Nephron (organoid): ENCODE measurements around the gene AP2M1.

Source experiments
- H3K27ac Mint-ChIP-seq, 3 experiments: 2 replicates each; pipeline ENCODE4 v1.8.0; 2020; ENCODE audit warnings: mixed read lengths in 3 of 3, mild to moderate bottlenecking in 2 of 3, moderate library complexity in 1 of 3
- H3K27me3 Mint-ChIP-seq: 2 replicates; pipeline ENCODE4 v1.8.0; 2021; ENCODE audit warnings: low read depth, mild to moderate bottlenecking, moderate library complexity, mixed read lengths
- H3K36me3 Mint-ChIP-seq: 2 replicates; pipeline ENCODE4 v1.8.0; 2020; ENCODE audit warnings: low read depth, mixed read lengths
- H3K4me1 Mint-ChIP-seq: 2 replicates; pipeline ENCODE4 v1.8.0; 2020; ENCODE audit warnings: mixed read lengths
- H3K4me3 Mint-ChIP-seq, 3 experiments: 2 replicates each; pipeline ENCODE4 v1.8.0; 2020; ENCODE audit warnings: mild to moderate bottlenecking in 3 of 3, mixed read lengths in 3 of 3, moderate library complexity in 2 of 3
- H3K9me3 Mint-ChIP-seq: 2 replicates; pipeline ENCODE4 v1.8.0; 2020; ENCODE audit warnings: mixed read lengths
- CTCF ChIP-seq, 3 experiments: fragments of 200-600 bp; sonication (generic); IDR thresholded peaks; one replicate each; pipeline ENCODE4 v1.5.0; 2021; ENCODE audit warnings: antibody characterized with exemption in 3 of 3; ENCODE audit not compliant: unreplicated experiment in 3 of 3

AP2M1 gene

GRCh38 chr3:184174646-184175492 is at the start of gene AP2M1:
Gene AP2M1 (plus strand): TSS chr3:184174855. CDS start chr3:184176994, 2,139 bp downstream.
- peaks cover 40% of the 10 kb centered on the region for H3K4me1 Mint-ChIP-seq
- peak within 1 kb of the TSS; percentile 91 to 94 (median 93) for H3K27ac Mint-ChIP-seq
- no peaks in the 10 kb centered on the region for H3K9me3 Mint-ChIP-seq
- peak within 1 kb of the TSS; percentile 94 to 99 (median 97) for H3K4me3 Mint-ChIP-seq
- no peaks in the 10 kb centered on the region for H3K27me3 Mint-ChIP-seq
- H3K36me3 Mint-ChIP-seq, result peaks cover 47% of the 10 kb centered on the region
- TF ChIP-seq CTCF (IDR thresholded peaks at IDR 0.05; ENCODE audit: unreplicated experiment in 3 of 3), result no peak

- Mint-ChIP-seq H3K4me1 (no peaks in the 10 kb centered on the region), H3K27me3 (peaks cover 4% of the 10 kb centered on the region), H3K4me3 (no peak overlapping the region), H3K9me3 (no peaks in the 10 kb centered on the region), H3K27ac (no peak overlapping the region), H3K36me3 (no peaks in the 10 kb centered on the region)
- TF ChIP-seq CTCF (IDR thresholded peaks at IDR 0.05; ENCODE audit: unreplicated experiment in 3 of 3), result no peak
These were observed 48.6 kb upstream of the AP2M1 start for GRCh38 chr3:184126006-184126405.

- TF ChIP-seq CTCF (IDR thresholded peaks at IDR 0.05; ENCODE audit: unreplicated experiment in 3 of 3), result peak in 2 of 3 experiments; percentile 15 to 16
- no peak overlapping the region for H3K4me3 Mint-ChIP-seq
- H3K9me3 Mint-ChIP-seq, result no peaks in the 10 kb centered on the region
- H3K36me3 Mint-ChIP-seq, result no peaks in the 10 kb centered on the region
- H3K27ac Mint-ChIP-seq, result no peak overlapping the region
- peaks cover 4% of the 10 kb centered on the region for H3K27me3 Mint-ChIP-seq
- H3K4me1 Mint-ChIP-seq, result peaks cover 5% of the 10 kb centered on the region
These were observed 45.6 kb upstream of the AP2M1 start for GRCh38 chr3:184129012-184129411.

GRCh38 chr3:184132945-184133344 is 41.7 kb upstream of the AP2M1 start:
- H3K27me3 Mint-ChIP-seq, result peaks cover 4% of the 10 kb centered on the region

GRCh38 chr3:184133840-184134745 is 40.6 kb upstream of the AP2M1 start:
- TF ChIP-seq CTCF (IDR thresholded peaks at IDR 0.05; ENCODE audit: unreplicated experiment in 3 of 3), result no peak

More at GRCh38 chr3:184132945-184133344, 41.7 kb upstream of the AP2M1 start:
- TF ChIP-seq CTCF (IDR thresholded peaks at IDR 0.05; ENCODE audit: unreplicated experiment in 3 of 3), result no peak
- Mint-ChIP-seq H3K4me1 (peaks cover 34% of the 10 kb centered on the region), H3K36me3 (peaks cover 4% of the 10 kb centered on the region), H3K9me3 (no peaks in the 10 kb centered on the region), H3K4me3 (no peak overlapping the region), H3K27ac (no peak overlapping the region)

More at GRCh38 chr3:184133840-184134745, 40.6 kb upstream of the AP2M1 start:
- Mint-ChIP-seq H3K4me3 (peak overlapping the region; percentile 96 to 97 (median 96)), H3K4me1 (peaks cover 34% of the 10 kb centered on the region), H3K27ac (peak overlapping the region; percentile 84 to 96 (median 95)), H3K27me3 (no peaks in the 10 kb centered on the region), H3K36me3 (peaks cover 4% of the 10 kb centered on the region), H3K9me3 (no peaks in the 10 kb centered on the region)
